ENCODE data around the gene SPTBN1. TPM values are rescaled to one million over a fixed set of nuclear protein-coding genes. Genes with fewer than 3 reads are reported as not detected.

SPTBN1 gene
- total and polyA plus RNA-seq, 4 experiments from 2014 or later: 2.9 to 121 (median 87.3) TPM

Other genes with a start within 250 kb of the SPTBN1 start
- not detected for gene TSPYL6, start 200.1 kb upstream of the SPTBN1 start, total RNA-seq
- not detected for gene TSPYL6, start 200.1 kb upstream of the SPTBN1 start, polyA plus RNA-seq